GM23338 (cell line): ENCODE data around the gene SLC37A1. TPM values are rescaled to one million over a fixed set of nuclear protein-coding genes. Genes with fewer than 3 reads are reported as not detected.

Experiments used
- ATAC-seq: fragments of 200-7000 bp; cut with Tn5 transposase; 3 replicates; pipeline ENCODE4 v1.9.1; 2020
- DNase-seq: peaks from one replicate; pipeline ENCODE4 v3.0.0-alpha.2; 2015; ENCODE audit warnings: low spot score
- H2AFZ ChIP-seq: fragments of 200-600 bp; sonication (generic); 2 replicates; pipeline ENCODE4 v1.8.0; 2016; ENCODE audit warnings: antibody characterized with exemption, mild to moderate bottlenecking, moderate library complexity
- H3F3A ChIP-seq: fragments of 200-600 bp; sonication (generic); replicated peaks from 2 replicates; pipeline ENCODE4 v1.8.0; 2017; ENCODE audit warnings: antibody characterized with exemption, mixed run types, low read depth
- H3K27ac ChIP-seq: fragments of 200-600 bp; sonication (generic); 2 replicates; pipeline ENCODE4 v1.6.1; 2016; ENCODE audit warnings: low read depth
- H3K27me3 ChIP-seq: fragments of 200-600 bp; sonication (generic); 2 replicates; pipeline ENCODE4 v1.8.0; 2016; ENCODE audit warnings: mild to moderate bottlenecking, mixed run types, moderate library complexity; ENCODE audit not compliant: insufficient read depth
- H3K36me3 ChIP-seq: fragments of 200-600 bp; sonication (generic); 2 replicates; pipeline ENCODE4 v1.8.0; 2016; ENCODE audit warnings: mild to moderate bottlenecking; ENCODE audit not compliant: insufficient read depth
- H3K4me1 ChIP-seq: fragments of 200-600 bp; sonication (generic); 2 replicates; pipeline ENCODE4 v1.8.0; 2016; ENCODE audit warnings: mild to moderate bottlenecking, moderate library complexity; ENCODE audit not compliant: insufficient read depth
- H3K4me2 ChIP-seq: fragments of 200-600 bp; sonication (generic); 2 replicates; pipeline ENCODE4 v1.7.1; 2017; ENCODE audit warnings: mixed run types
- H3K4me3 ChIP-seq: fragments of 200-600 bp; sonication (generic); 2 replicates; pipeline ENCODE4 v1.6.1; 2016; ENCODE audit warnings: mixed run types
- H3K79me2 ChIP-seq: fragments of 200-600 bp; sonication (generic); replicated peaks from 2 replicates; pipeline ENCODE4 v1.8.0; 2017; ENCODE audit warnings: mild to moderate bottlenecking; ENCODE audit not compliant: insufficient read depth
- H3K9me2 ChIP-seq: fragments of 200-600 bp; sonication (generic); 2 replicates; pipeline ENCODE4 v1.8.0; 2017; ENCODE audit not compliant: insufficient read depth
- H4K20me1 ChIP-seq: fragments of 200-600 bp; sonication (generic); replicated peaks from 2 replicates; pipeline ENCODE4 v1.8.0; 2017; ENCODE audit warnings: mild to moderate bottlenecking; ENCODE audit not compliant: insufficient read depth
- H3K27ac Mint-ChIP-seq: 2 replicates; pipeline ENCODE4 v1.8.0; 2020; ENCODE audit warnings: inconsistent platforms, mild to moderate bottlenecking, moderate library complexity, mixed read lengths
- H3K27me3 Mint-ChIP-seq: 3 replicates; pipeline ENCODE4 v1.8.0; 2022; ENCODE audit warnings: low read depth, mild to moderate bottlenecking, moderate library complexity, mixed read lengths, inconsistent platforms; ENCODE audit not compliant: insufficient read depth, poor library complexity
- H3K36me3 Mint-ChIP-seq: 3 replicates; pipeline ENCODE4 v1.8.0; 2021; ENCODE audit warnings: low read depth, mild to moderate bottlenecking, inconsistent platforms, moderate library complexity, mixed read lengths
- H3K4me1 Mint-ChIP-seq: 3 replicates; pipeline ENCODE4 v1.8.0; 2020; ENCODE audit warnings: mild to moderate bottlenecking, inconsistent platforms, mixed read lengths
- H3K4me3 Mint-ChIP-seq: 3 replicates; pipeline ENCODE4 v1.8.0; 2021; ENCODE audit warnings: moderate library complexity, mild to moderate bottlenecking, inconsistent platforms, mixed read lengths
- H3K9me3 Mint-ChIP-seq: 3 replicates; pipeline ENCODE4 v1.8.0; 2020; ENCODE audit warnings: moderate library complexity, mild to moderate bottlenecking, inconsistent platforms, mixed read lengths
- JUNB ChIP-seq: IDR thresholded peaks from one replicate; pipeline ENCODE4 v1.6.1; 2016; ENCODE audit warnings: antibody characterized with exemption; ENCODE audit not compliant: unreplicated experiment
- POLR2AphosphoS5 ChIP-seq: IDR thresholded peaks from 2 replicates; pipeline ENCODE4 v1.6.1; 2016; ENCODE audit warnings: antibody characterized with exemption, low read depth
- REST ChIP-seq: IDR thresholded peaks from one replicate; pipeline ENCODE4 v1.6.1; 2018; ENCODE audit warnings: antibody characterized with exemption; ENCODE audit not compliant: unreplicated experiment
- ZNF462 ChIP-seq: fragments of 250-450 bp; sonication (Bioruptor Pico); IDR thresholded peaks from 2 replicates; pipeline ENCODE4 v1.5.0; 2020; ENCODE audit warnings: mild to moderate bottlenecking, moderate library complexity
- polyA plus RNA-seq: library from polyadenylated mRNA; unstranded; fragments of >200 nt; fragmentation: Nextera tagmentation; extraction: Ambion mirVana; gene quantifications from 2 replicates; pipeline ENCODE4 v1.2.1, GENCODE V29; 2016
- total RNA-seq: library from RNA; depleted of rRNA; stranded (reverse); fragments of >200 nt; shearing (Covaris generic); gene quantifications from 2 replicates; pipeline ENCODE4 v1.2.3, GENCODE V29; 2014

Gene SLC37A1
- total and polyA plus RNA-seq, 2 experiments from 2014 or later: 14.0 to 30.3 TPM

GRCh38 chr21:42550817-42551216 lies 37.2 kb downstream of the SLC37A1 start (continued):
- TF ChIP-seq ZNF462 (CRISPR knock-in tag): no peak

GRCh38 chr21:42552407-42553336 lies 39.0 kb downstream of the SLC37A1 start:
- H3K36me3 Mint-ChIP-seq: peaks cover 58% of the 10 kb centered on the region
- Histone ChIP-seq H3K9me2 (peaks cover 7% of the 10 kb centered on the region; the same call in 1 of the 2 replicates), H3K27ac (no peak overlapping the region; the same call in 1 of the 2 replicates), H3K4me2 (no peak overlapping the region), H3K4me3 (no peak overlapping the region), H3K36me3 (no peaks in the 10 kb centered on the region; the same call in 1 of the 2 replicates), H4K20me1 (no peaks in the 10 kb centered on the region), H3K4me1 (peaks cover 25% of the 10 kb centered on the region), H3K27me3 (no peaks in the 10 kb centered on the region), H2AFZ (no peak overlapping the region), H3K79me2 (no peaks in the 10 kb centered on the region), H3F3A (no peaks in the 10 kb centered on the region)
- no peak overlapping the region for H3K4me3 Mint-ChIP-seq
- DNase-seq (no peak), ATAC-seq (no peak)
- H3K27me3 Mint-ChIP-seq: peaks cover 4% of the 10 kb centered on the region
- peaks cover 48% of the 10 kb centered on the region for H3K4me1 Mint-ChIP-seq
- peaks cover 16% of the 10 kb centered on the region for H3K9me3 Mint-ChIP-seq
- H3K27ac Mint-ChIP-seq: no peak overlapping the region
- TF ChIP-seq JUNB: no peak
- no peak for TF ChIP-seq POLR2AphosphoS5
- no peak for TF ChIP-seq REST
